ENCODE measurements around the gene STAB2.
"Not testable (repeated sequence)": the region's sequence is repeated elsewhere in the genome, so short reads cannot be mapped to it uniquely, and the experiment has no call there.

Gene STAB2

DNA sequence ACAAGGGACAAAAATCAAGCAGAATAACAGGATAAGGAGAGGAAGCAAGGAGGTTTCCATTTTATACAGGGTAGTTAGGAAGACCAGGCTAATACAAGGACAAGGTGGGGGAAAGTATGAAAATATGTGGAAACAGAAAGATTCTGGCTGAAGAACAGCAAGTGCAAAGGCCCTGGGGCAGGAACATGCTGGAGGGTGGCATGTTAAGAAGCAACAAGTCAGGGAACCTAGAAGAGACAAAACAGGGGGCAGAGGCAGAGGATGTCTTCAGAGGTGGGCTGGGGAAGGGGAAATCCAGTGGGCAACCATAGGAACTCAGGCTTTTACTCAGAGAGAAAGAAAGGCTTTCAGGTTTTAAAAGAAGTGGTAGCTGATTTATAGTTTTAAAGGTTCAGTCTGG, 199.1 kb downstream of the STAB2 start:
- DNase-seq: no peak

- DNase-seq: no peak
Measured at GRCh38 chr12:103791350-103791920, 204.4 kb downstream of the STAB2 start.

DNA sequence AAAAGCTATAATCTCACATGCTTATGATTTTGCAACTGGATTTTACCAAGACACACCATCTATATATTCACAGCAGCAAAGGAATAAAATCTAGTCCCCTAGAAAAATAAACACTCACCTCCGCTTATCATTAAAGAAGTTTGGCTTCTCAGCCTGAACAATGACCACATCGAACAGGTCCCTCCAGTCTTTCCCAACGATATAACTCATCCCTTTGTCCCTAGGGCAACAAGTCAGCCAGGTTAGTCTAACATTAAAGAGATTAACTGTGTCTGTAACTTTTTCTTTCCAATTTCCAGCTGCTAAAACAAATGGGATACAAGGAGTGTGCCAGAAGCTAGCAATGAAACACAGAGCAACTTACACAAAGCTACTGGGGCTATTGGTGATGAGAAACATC, 206.0 kb downstream of the STAB2 start:
- no peak for DNase-seq

DNA sequence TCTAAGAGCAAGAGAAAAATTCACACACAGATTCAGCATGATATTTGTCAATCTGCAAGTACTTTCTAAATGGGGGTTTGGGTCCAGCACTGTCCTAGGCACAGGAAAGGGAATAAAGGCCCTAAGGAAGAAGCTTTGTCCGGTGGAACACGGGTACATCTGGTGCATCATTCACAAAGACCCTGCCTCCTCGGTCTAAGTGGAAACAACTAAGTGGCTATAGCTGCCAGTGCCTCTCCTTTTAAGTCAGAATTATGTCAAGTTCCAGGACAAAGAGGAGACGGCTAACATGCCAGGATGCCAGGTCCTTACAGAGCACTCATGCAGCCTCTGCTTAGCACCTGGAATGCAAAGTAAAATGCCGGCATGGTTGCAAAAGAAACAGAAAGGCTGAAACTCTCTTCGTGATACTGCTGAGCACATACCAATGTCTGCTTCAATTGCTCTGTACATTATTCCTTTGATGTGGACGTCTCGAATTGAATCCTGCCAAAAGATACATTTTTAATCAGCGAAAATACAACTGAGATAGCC, 206.5 kb downstream of the STAB2 start:
- DNase-seq: no peak

- DNase-seq: no peak
Measured at GRCh38 chr12:103794309-103795213, 207.5 kb downstream of the STAB2 start.

GRCh38 chr12:103798586-103798985, 211.5 kb downstream of the STAB2 start:
- no peak for DNase-seq

DNA sequence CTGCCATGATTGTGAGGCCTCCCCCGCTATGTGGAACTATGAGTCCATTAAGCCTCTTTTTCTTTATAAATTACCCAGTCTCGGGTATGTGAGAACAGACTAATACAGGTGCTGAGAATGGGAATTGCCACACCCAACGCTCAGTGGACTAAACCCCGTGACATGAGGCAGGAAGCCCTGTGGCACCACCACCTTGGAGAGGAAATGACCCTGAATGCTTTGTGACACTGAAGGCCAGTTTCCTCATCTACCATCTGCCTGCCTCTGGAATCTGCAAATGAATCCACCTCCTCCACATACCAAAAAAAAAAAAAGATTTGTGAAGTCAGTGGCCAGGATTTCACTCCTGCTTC, 212.4 kb downstream of the STAB2 start:
- DNase-seq: no peak

GRCh38 chr12:103799857-103800771, 213.0 kb downstream of the STAB2 start:
- no peak for DNase-seq

GRCh38 chr12:103801709-103802585, 214.9 kb downstream of the STAB2 start:
- no peak for DNase-seq

DNA sequence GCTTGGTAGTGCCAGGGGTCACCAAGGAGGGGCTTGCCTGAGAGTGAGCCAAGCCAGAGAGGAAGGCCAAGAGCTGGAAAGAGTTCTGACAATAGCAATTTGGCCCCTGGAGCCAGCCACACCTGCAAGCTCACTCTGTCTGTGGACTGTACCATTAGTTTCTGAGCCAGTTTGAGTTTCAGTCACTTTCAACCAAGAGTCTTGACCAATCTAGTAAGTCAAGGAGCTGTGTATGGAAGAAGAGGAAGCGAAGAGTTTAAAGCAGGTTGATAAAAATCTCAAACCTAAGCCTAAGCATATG, 215.5 kb downstream of the STAB2 start:
- DNase-seq: no peak

- no peak for DNase-seq
Measured at GRCh38 chr12:103803847-103804246, 216.8 kb downstream of the STAB2 start.

- no peak for DNase-seq
Measured at GRCh38 chr12:103805655-103806360, 218.7 kb downstream of the STAB2 start.

DNA sequence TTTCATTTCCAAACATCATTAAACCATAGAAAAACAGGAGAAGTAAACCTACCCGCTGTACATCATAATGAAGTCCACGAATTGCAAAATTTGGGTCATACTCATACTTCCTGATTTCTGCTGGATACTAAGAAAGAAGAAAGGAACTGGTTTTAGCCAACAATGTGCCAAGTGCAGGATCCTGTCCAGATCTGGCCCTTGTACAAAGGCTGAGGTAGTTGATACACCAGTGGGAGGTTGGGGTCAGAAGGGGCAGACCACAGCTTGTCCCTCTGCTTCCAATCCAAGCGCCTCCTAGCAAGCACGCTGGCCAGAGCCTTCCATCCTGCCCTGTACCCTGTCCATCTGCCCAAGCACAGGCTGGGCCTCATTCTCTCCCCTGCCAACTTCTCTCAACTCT, 219.7 kb downstream of the STAB2 start:
- DNase-seq: no peak

DNA sequence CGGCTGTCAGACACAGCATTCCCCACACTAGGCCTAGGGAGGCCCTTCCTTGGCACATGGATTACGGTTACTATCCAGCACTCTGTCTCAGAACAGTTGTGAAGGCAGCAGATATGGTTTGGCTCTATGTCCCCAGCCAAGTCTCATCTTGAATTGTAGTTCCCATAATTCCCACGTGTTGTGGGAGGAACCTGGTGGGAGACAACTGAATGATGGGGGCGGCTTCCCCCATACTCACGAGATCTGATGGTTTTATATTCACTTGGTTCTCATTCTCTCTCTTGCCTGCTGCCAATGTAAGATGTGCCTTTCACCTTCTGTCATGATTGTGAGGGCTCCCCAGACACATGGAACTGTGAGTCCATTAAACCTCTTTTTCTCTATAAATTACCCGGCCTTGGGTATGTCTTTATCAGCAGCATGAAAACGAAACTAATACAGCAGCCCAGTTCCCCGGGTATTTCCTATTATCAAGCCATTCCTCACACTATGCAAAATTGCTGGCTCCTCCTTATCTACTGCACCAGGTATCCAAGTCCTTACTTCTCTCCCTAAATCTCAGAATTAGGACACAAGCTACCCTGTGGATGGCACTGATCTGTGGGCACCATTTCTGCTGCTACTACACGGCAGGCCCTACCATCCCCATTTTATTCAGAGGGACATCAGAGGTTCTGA, 220.6 kb downstream of the STAB2 start:
- no peak for DNase-seq

- no peak for DNase-seq
Measured at GRCh38 chr12:103808239-103808880, 221.3 kb downstream of the STAB2 start.

DNA sequence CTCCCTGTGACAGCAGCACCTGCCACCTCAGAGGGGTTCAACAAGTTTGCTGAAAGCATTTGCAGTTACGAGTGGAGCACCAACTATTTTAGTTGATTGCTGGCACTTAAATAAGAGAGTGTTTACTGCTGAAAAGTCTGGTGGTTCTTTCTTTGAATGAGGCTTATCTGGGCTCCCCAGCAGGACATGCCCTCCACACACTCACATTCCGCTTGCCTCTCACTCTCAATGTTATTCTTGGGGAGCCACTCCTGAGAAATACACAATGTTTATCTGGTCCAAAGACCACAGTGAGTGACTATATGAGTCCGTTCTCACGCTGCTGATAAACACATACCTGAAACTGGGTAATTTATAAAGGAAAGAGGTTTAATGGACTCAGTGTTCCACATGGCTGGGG, 222.1 kb downstream of the STAB2 start:
- DNase-seq: no peak

DNA sequence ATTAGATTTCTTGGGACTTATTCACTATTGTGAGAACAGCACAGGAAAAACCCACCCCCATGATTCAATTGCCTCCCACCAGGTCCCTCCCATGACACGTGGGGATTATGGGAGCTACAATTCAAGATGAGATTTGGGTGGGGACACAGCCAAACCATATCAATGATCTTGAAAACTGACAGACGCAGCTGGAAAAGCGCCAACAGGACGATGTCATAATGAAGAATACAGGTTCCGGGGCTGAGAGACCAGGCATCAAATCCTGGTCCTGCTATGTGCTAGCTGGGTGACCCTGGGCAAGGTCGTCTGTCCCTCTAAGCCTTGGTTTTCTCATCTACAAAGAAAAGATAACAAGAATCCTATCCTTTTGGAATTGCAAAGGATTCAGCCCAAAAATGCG, 222.6 kb downstream of the STAB2 start:
- not testable (repeated sequence) for DNase-seq

- DNase-seq: no peak
Measured at GRCh38 chr12:103810111-103810510, 223.0 kb downstream of the STAB2 start.

GRCh38 chr12:103811791-103812190, 224.7 kb downstream of the STAB2 start:
- no peak for DNase-seq

DNA sequence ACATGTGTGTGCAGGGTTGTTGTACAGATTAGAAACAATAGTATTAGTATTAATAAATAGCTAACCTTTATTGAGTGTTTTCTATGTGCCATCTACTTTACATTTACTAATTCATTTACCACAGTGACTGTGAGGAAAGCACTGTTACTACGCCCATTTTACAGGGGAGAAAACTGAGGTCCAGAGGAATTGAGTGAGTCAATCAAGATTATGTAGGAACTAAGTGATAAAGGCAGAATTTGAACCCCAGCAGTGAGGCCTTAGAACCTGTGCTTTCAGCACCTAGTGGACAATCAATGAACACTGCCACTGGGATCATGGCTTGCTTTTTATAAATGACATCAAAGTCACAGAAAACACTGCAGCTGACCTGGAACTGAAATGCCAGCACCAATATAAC, 225.7 kb downstream of the STAB2 start:
- DNase-seq: no peak

- no peak for DNase-seq
Measured at GRCh38 chr12:103813426-103813825, 226.4 kb downstream of the STAB2 start.
